Pancreas (tissue), 10 donors: ENCODE measurements around the gene ZNF285. TPM values are rescaled to one million over a fixed set of nuclear protein-coding genes. Genes with fewer than 3 reads are reported as not detected.
"Not testable (repeated sequence)": the region's sequence is repeated elsewhere in the genome, so short reads cannot be mapped to it uniquely, and the experiment has no call there.

Source experiments
- ATAC-seq, 4 donors: fragments of 200-7000 bp; cut with Tn5 transposase; one replicate each; pipeline versions ENCODE4 v1.8.0 to v1.9.1; 2020; ENCODE audit warnings: mild to moderate bottlenecking in 4 of 4, moderate library complexity in 4 of 4
- DNase-seq, 6 donors: peaks; one replicate each; pipeline ENCODE4 v3.0.0-alpha.2; 2020
- FAIRE-seq: peaks from 2 replicates; lab custom pipeline; 2012; peaks lifted over from hg19 to GRCh38; lab: Jason Lieb, UNC
- H3K27ac ChIP-seq, 4 donors: fragments of 200-600 bp; sonication (generic); 1 replicate in 3 of 4; 2 replicates in 1 of 4; pipeline versions ENCODE4 v1.5.0 to v1.8.0; 2020
- H3K27me3 ChIP-seq, 4 donors: fragments of 200-600 bp; one replicate each; pipeline ENCODE4 v1.8.0; 2021
- H3K36me3 ChIP-seq, 3 donors: fragments of 200-600 bp; sonication (generic) in 1 of 3; one replicate each; pipeline versions ENCODE4 v1.5.0 to v1.8.0; 2020 to 2021
- H3K4me1 ChIP-seq, 3 donors: fragments of 200-600 bp; one replicate each; pipeline ENCODE4 v1.8.0; 2021
- H3K4me3 ChIP-seq, 4 donors: fragments of 200-600 bp; sonication (generic) in 2 of 4; one replicate each; pipeline versions ENCODE4 v1.5.0 to v1.8.0; 2020 to 2021
- H3K9me3 ChIP-seq, 4 donors: fragments of 200-600 bp; one replicate each; pipeline ENCODE4 v1.8.0; 2021
- CTCF ChIP-seq, 4 donors: fragments of 200-600 bp; sonication (generic) in 3 of 4; IDR thresholded peaks; one replicate each; pipeline versions ENCODE4 v1.5.0 to v1.8.0; 2021; ENCODE audit warnings: antibody characterized with exemption in 4 of 4
- WGBS, 2 donors: extraction: QIAGEN DNeasy Blood & Tissue Kit; methylation state at CpG; one replicate each; pipeline ENCODE4 v1.1.7; 2013; 5-methylcytosine and 5-hydroxymethylcytosine counted together
- intact Hi-C, 3 donors: fragments of 100-400 bp; cut with DNase I; formaldehyde crosslinking; loops; one replicate each; pipeline versions ENCODE4 v1.11.1 to v1.14.2; 2022
- polyA plus RNA-seq, 2 donors: library from polyadenylated mRNA; stranded (reverse); fragments of 200-250 nt; gene quantifications; one replicate each; pipeline ENCODE4 v1.2.3, GENCODE V29; 2013
- total RNA-seq, 6 donors: library from RNA; stranded (reverse); fragmentation: NEBNext Ultra II Directional in 4 of 6; extraction: Animal tissue kit (Norgen Biotek cat#: 25700) in 4 of 6; gene quantifications; one replicate each; pipeline versions ENCODE4 v1.2.1 to v1.2.4, GENCODE V29; 2021 to 2023
- donor health status: healthy with polysubstance abuse.
- donor health status: DM: no; HTN: no; CAD: no; lungs with moderate emphysema.
- donor health status: DM: no; HTN: no; CAD: no.
- donor health status: control.
- donor health status: control.
- donor health status: Bipolar disorder and iron deficiency.
- donor health status: DM: yes; HTN: yes; CAD: no.
- donor health status: DM: no; HTN: no; CAD: no.
- donor health status: DM: no; HTN: no; CAD: no.
- donor health status: DM: yes; HTN: yes; CAD: no.

The ZNF285 gene
- total and polyA plus RNA-seq, 8 donors, result 0.67 to 3.2 (median 1.2) TPM

- intact Hi-C loops, result no loop called here
- peaks cover 0 to 31% (median 7%) of the 10 kb centered on the region in 3 donors for H3K36me3 ChIP-seq
- ATAC-seq (no peak), DNase-seq (no peak), FAIRE-seq (no peak)
- H3K9me3 ChIP-seq, result peaks cover 0 to 7% (median 0%) of the 10 kb centered on the region in 4 donors
- TF ChIP-seq CTCF (IDR thresholded peaks at IDR 0.05), result no peak
- H3K4me3 ChIP-seq, result no peak overlapping the region
- no peak overlapping the region for H3K27ac ChIP-seq
- WGBS, 2 donors, result 82 to 93% methylated on average over 1 of the region's 1 CpG
- H3K27me3 ChIP-seq, result no peaks in the 10 kb centered on the region
- H3K4me1 ChIP-seq, result no peaks in the 10 kb centered on the region
These were observed 29.5 kb upstream of the ZNF285 start for GRCh38 chr19:44430956-44431355.

DNA sequence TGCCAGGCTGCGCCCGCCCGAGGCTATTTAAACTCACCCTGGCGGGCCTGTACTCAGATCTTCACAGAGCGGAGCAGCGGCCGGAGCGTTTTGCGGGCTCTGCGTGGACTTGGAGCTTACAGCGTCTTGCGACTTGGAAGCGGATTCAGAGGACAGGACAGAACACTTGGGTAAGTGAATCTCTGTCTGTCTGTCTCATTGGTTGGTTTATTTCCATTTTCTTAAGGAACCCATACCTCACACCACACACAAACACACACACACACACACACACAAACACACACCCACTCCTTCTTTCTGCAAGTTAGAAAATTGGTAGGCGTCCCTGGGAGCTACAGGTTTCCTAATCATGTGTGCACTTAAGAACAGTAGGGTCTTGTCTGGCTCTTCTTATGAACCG lies 14.1 kb upstream of the ZNF285 start:
- DNase-seq, FAIRE-seq, H3K27me3 ChIP-seq, intact Hi-C loops, H3K27ac ChIP-seq, H3K9me3 ChIP-seq, ATAC-seq, H3K4me1 ChIP-seq, H3K4me3 ChIP-seq, H3K36me3 ChIP-seq: not testable (repeated sequence)
- 79 to 84% methylated on average over 5 to 14 of the region's 15 CpGs for WGBS, 2 donors

GRCh38 chr19:44389268-44389667 lies 12.1 kb downstream of the ZNF285 start:
- H3K4me1 ChIP-seq, FAIRE-seq, intact Hi-C loops, H3K36me3 ChIP-seq, H3K9me3 ChIP-seq, ATAC-seq, H3K27ac ChIP-seq, H3K4me3 ChIP-seq, DNase-seq, H3K27me3 ChIP-seq: not testable (repeated sequence)
- WGBS, 2 donors, result 87 to 93% methylated on average over 4 of the region's 4 CpGs

- ATAC-seq, result no peak
- H3K4me1 ChIP-seq, result no peaks in the 10 kb centered on the region
- no peak for FAIRE-seq
- H3K27ac ChIP-seq, result no peak overlapping the region
- 47 to 49% methylated on average over 2 of the region's 2 CpGs for WGBS, 2 donors
- TF ChIP-seq CTCF (IDR thresholded peaks at IDR 0.05), result no peak
- no peak overlapping the region for H3K4me3 ChIP-seq
- DNase-seq, result no peak
- intact Hi-C loops, result no loop called here
- no peaks in the 10 kb centered on the region for H3K36me3 ChIP-seq
- H3K27me3 ChIP-seq, result no peaks in the 10 kb centered on the region
- H3K9me3 ChIP-seq, result no peaks in the 10 kb centered on the region
These were observed 26.6 kb downstream of the ZNF285 start for GRCh38 chr19:44374789-44375188.

DNA sequence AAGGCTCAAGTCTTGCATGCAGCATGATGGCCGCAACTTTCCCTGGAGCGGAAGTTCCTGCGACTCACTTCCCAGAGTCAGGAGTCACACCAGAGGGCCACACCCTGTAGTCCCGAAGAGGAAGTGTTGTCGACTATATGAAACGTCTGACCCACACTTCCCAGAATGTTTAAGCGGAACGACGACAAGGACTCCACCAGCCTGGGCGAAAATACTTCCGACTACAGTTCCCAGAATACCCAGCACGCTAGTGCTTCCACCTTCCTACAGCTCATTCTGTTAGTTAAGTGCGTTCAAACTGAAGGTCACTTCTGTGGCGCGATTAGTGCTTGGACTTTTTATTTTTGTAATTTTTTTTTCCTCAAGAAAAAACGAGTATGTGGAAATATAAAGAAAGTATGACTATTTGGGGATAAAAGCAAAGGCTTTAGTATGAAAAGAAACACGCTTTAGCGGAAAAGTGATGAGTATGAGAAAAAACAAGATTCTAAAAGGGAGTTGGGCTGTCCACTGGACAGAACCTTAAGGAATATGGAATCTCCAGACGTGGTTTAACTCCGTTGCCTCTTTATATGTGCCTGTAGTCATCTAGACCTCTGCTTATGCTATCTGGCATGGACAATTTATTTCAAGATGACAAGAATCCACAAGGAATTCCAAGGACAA lies 29.5 kb downstream of the ZNF285 start:
- TF ChIP-seq CTCF (IDR thresholded peaks at IDR 0.05), result no peak
- no peak for DNase-seq
- intact Hi-C loops, result no loop called here
- H3K27me3 ChIP-seq, result no peaks in the 10 kb centered on the region
- H3K27ac ChIP-seq, result no peak overlapping the region
- H3K4me1 ChIP-seq, result no peaks in the 10 kb centered on the region
- H3K36me3 ChIP-seq, result no peaks in the 10 kb centered on the region
- H3K4me3 ChIP-seq, result no peak overlapping the region
- no peaks in the 10 kb centered on the region for H3K9me3 ChIP-seq
- ATAC-seq, result no peak
- FAIRE-seq, result no peak
- 39 to 49% methylated on average over 20 of the region's 20 CpGs for WGBS, 2 donors

- no peak for TF ChIP-seq CTCF (IDR thresholded peaks at IDR 0.05)
- Histone ChIP-seq H3K4me1 (no peaks in the 10 kb centered on the region), H3K27me3 (no peaks in the 10 kb centered on the region), H3K27ac (no peak overlapping the region), H3K9me3 (no peaks in the 10 kb centered on the region), H3K4me3 (no peak overlapping the region), H3K36me3 (no peaks in the 10 kb centered on the region)
- DNase-seq (no peak), FAIRE-seq (no peak), ATAC-seq (no peak)
- 42 to 59% methylated on average over 17 of the region's 17 CpGs for WGBS, 2 donors
- intact Hi-C loops, result no loop called here
These were observed 34.4 kb downstream of the ZNF285 start for GRCh38 chr19:44367024-44367423.
